Heart left ventricle (tissue), 16 donors: ENCODE data around the gene ZNF148. TPM values are rescaled to one million over a fixed set of nuclear protein-coding genes. Genes with fewer than 3 reads are reported as not detected.

Experiments used
- ATAC-seq, 4 donors: fragments of 200-7000 bp; cut with Tn5 transposase; one replicate each; pipeline ENCODE4 v1.9.1; 2020 to 2022; ENCODE audit warnings: moderate library complexity in 4 of 4, mild to moderate bottlenecking in 3 of 4, moderate number of reproducible peaks in 1 of 4
- DNase-seq, 5 donors: peaks; one replicate each; pipeline ENCODE4 v3.0.0-alpha.2; 2020
- H3K27ac ChIP-seq, 12 donors: fragments of 200-600 bp; sonication (generic) in 4 of 12; one replicate each; pipeline versions ENCODE4 v1.5.0 to v1.8.0; 2016 to 2022; ENCODE audit warnings: mild to moderate bottlenecking in 2 of 12
- H3K27me3 ChIP-seq, 9 donors: fragments of 200-600 bp; sonication (generic) in 2 of 9; one replicate each; pipeline versions ENCODE4 v1.5.1 to v1.8.0; 2016 to 2022; ENCODE audit warnings: mild to moderate bottlenecking in 3 of 9
- H3K36me3 ChIP-seq, 9 donors: fragments of 200-600 bp; sonication (generic) in 2 of 9; one replicate each; pipeline versions ENCODE4 v1.5.0 to v1.8.0; 2018 to 2022; ENCODE audit warnings: mild to moderate bottlenecking in 2 of 9
- H3K4me1 ChIP-seq, 12 donors: fragments of 200-600 bp; sonication (generic) in 4 of 12; one replicate each; pipeline versions ENCODE4 v1.5.0 to v1.8.0; 2016 to 2022; ENCODE audit warnings: mild to moderate bottlenecking in 3 of 12
- H3K4me3 ChIP-seq, 12 donors: fragments of 200-600 bp; sonication (generic) in 4 of 12; one replicate each; pipeline versions ENCODE4 v1.5.0 to v1.8.0; 2017 to 2022; ENCODE audit warnings: mild to moderate bottlenecking in 9 of 12, moderate library complexity in 4 of 12
- H3K9me3 ChIP-seq, 12 donors: fragments of 200-600 bp; sonication (generic) in 4 of 12; one replicate each; pipeline versions ENCODE4 v1.5.0 to v1.8.0; 2016 to 2022; ENCODE audit warnings: mild to moderate bottlenecking in 1 of 12
- CTCF ChIP-seq, 12 donors: fragments of 200-600 bp; sonication (generic) in 4 of 12; IDR thresholded peaks; one replicate each; pipeline versions ENCODE4 v1.5.0 to v1.8.0; 2018 to 2022; ENCODE audit warnings: antibody characterized with exemption in 12 of 12, mild to moderate bottlenecking in 5 of 12
- POLR2A ChIP-seq, 2 donors: fragments of 450-650 bp; IDR thresholded peaks; one replicate each; pipeline ENCODE4 v1.6.1; 2017; ENCODE audit warnings: antibody characterized with exemption in 2 of 2, mild to moderate bottlenecking in 2 of 2, moderate library complexity in 2 of 2
- WGBS, 4 donors: extraction: QIAGEN DNeasy Blood & Tissue Kit in 2 of 4; methylation state at CpG; one replicate each; pipeline versions ENCODE4 v1.1.5 to v1.1.7; 2013 to 2018; 5-methylcytosine and 5-hydroxymethylcytosine counted together
- intact Hi-C, 10 donors: fragments of 100-400 bp; cut with DNase I; formaldehyde crosslinking; loops; one replicate each; pipeline versions ENCODE4 v1.11.1 to v1.14.2; 2022
- polyA plus RNA-seq, 2 donors: library from polyadenylated mRNA; stranded (reverse); fragments of 200-250 nt; gene quantifications; one replicate each; pipeline ENCODE4 v1.2.3, GENCODE V29; 2013
- total RNA-seq, 9 donors: library from RNA; depleted of rRNA in 2 of 9; stranded (reverse); fragments of >200 nt in 2 of 9; fragmentation: NEBNext Ultra II Directional in 3 of 9; extraction: Animal tissue kit (Norgen Biotek cat#: 25700) in 3 of 9; gene quantifications; one replicate each; pipeline versions ENCODE4 v1.1.0 to v1.2.4, GENCODE V29; 2016 to 2023
- donor health status: ischemic (EF 13 %, LVEDD 7.1; RV severe dilation, severe dysfunction).
- donor health status: healthy with polysubstance abuse.
- donor health status: DM: no; HTN: yes; CAD: no.
- donor health status: DM: no; HTN: no; CAD: no.
- donor health status: ischemic (EF 25% LVEDD 6.9; RV normal size, moderate dysfunction).
- donor health status: ischemic (EF 25% LVEDD 5.7; RV mildly dilated, moderate dysfunction).
- donor health status: healthy.
- donor health status: DM: yes; HTN: yes; CAD: no.
- donor health status: ischemic (EF 35%, LVEDD 5.7; RV mildly dilated, moderate dysfunction).
- donor health status: nonischemic (EF 11% LVEDD 7.7; RV severe dilation, severe dysfunction).
- donor health status: DM: yes; HTN: yes; CAD: no.
- donor health status: PGD.
- donor health status: ischemic (EF 29% LVEDD 5.4; RV normal size, mild dysfunction).
- donor health status: nonischemic (EF 23%, LVEDD 6.1; RV moderate dilation, normal function).

Gene ZNF148
- total and polyA plus RNA-seq, 11 donors, result 4.5 to 62.4 (median 39.0) TPM

DNA sequence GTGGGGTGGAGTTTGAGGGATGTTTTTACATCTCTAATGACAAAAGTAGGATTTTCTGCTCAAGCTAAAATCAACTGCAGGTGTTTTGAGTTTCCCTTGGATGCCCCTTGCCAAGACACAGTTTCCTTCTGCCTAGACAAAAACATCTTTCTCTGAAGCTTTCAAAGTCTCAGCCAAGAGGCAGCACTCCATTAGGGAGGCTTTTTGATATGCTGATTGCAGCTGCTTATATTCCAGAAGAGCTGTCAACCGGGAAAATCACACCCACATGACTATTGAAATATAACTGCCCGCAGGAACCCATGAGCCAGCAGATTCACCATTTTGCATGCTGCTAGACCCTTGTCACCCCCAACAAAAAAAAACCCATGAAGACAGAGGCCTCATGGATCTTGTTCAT lies 27.5 kb upstream of the ZNF148 start:
- intact Hi-C loops, result no loop called here
- TF ChIP-seq POLR2A (IDR thresholded peaks at IDR 0.05) (no peak), CTCF (IDR thresholded peaks at IDR 0.05) (no peak)
- H3K27ac ChIP-seq, result no peak overlapping the region

GRCh38 chr3:125401402-125401801 lies 26.3 kb upstream of the ZNF148 start:
- no peak for DNase-seq
- no peak for TF ChIP-seq CTCF (IDR thresholded peaks at IDR 0.05)
- TF ChIP-seq POLR2A (IDR thresholded peaks at IDR 0.05), result no peak
- Histone ChIP-seq H3K36me3 (no peaks in the 10 kb centered on the region), H3K27ac (no peak overlapping the region), H3K27me3 (peaks cover 0 to 5% (median 0%) of the 10 kb centered on the region in 9 donors), H3K4me3 (no peak overlapping the region), H3K4me1 (no peaks in the 10 kb centered on the region), H3K9me3 (no peaks in the 10 kb centered on the region)
- ATAC-seq, result no peak
- WGBS, 4 donors, result 60 to 81% (median 77%) methylated on average over 1 of the region's 1 CpG
- intact Hi-C loops, result no loop called here

More for the DNA sequence above, 27.5 kb upstream of the ZNF148 start:
- Histone ChIP-seq H3K36me3 (no peaks in the 10 kb centered on the region), H3K27me3 (peaks cover 0 to 3% (median 0%) of the 10 kb centered on the region in 9 donors), H3K4me1 (no peaks in the 10 kb centered on the region), H3K4me3 (no peak overlapping the region), H3K9me3 (no peaks in the 10 kb centered on the region)
- ATAC-seq (no peak), DNase-seq (no peak)
- WGBS, 4 donors, result 72 to 87% (median 81%) methylated on average over 2 of the region's 2 CpGs

GRCh38 chr3:125398952-125399351 lies 23.8 kb upstream of the ZNF148 start:
- Histone ChIP-seq H3K9me3 (no peaks in the 10 kb centered on the region), H3K36me3 (no peaks in the 10 kb centered on the region), H3K27me3 (peaks cover 0 to 5% (median 0%) of the 10 kb centered on the region in 9 donors), H3K4me3 (no peak overlapping the region), H3K4me1 (no peaks in the 10 kb centered on the region), H3K27ac (no peak overlapping the region)
- intact Hi-C loops, result no loop called here
- ATAC-seq, result no peak
- TF ChIP-seq POLR2A (IDR thresholded peaks at IDR 0.05), result no peak
- no peak for TF ChIP-seq CTCF (IDR thresholded peaks at IDR 0.05)
- WGBS, 4 donors, result 20 to 31% (median 24%) methylated on average over 1 of the region's 1 CpG
- DNase-seq, result no peak

DNA sequence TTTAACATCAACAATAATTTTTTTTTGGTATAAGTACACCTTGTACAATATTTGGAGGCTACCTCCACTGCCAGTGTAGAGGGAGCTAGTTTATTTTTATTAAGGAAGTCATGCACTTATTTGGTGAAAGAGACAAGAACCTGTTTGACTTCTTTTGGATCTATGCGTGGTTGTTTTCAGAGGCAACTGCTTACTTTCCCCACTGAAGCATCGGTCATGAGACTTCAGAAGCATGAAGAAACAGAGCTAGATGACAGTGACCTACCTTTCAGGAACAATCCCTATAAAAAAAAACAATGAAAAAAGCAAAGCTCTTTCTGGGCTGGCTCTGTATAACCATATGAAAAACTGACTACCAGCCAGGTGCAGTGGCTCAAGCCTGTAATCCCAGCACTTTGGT lies 20.0 kb upstream of the ZNF148 start:
- no peak for TF ChIP-seq CTCF (IDR thresholded peaks at IDR 0.05)
- no peak for TF ChIP-seq POLR2A (IDR thresholded peaks at IDR 0.05)
- Histone ChIP-seq H3K36me3 (no peaks in the 10 kb centered on the region), H3K27me3 (peaks cover 0 to 5% (median 0%) of the 10 kb centered on the region in 9 donors), H3K27ac (no peak overlapping the region), H3K4me3 (no peak overlapping the region), H3K9me3 (no peaks in the 10 kb centered on the region), H3K4me1 (no peaks in the 10 kb centered on the region)
- WGBS, 4 donors, result 87 to 97% (median 89%) methylated on average over 2 of the region's 2 CpGs
- DNase-seq, result no peak
- intact Hi-C loops, result no loop called here
- ATAC-seq, result no peak
